ENCODE results near the gene ACADVL.

DNA sequence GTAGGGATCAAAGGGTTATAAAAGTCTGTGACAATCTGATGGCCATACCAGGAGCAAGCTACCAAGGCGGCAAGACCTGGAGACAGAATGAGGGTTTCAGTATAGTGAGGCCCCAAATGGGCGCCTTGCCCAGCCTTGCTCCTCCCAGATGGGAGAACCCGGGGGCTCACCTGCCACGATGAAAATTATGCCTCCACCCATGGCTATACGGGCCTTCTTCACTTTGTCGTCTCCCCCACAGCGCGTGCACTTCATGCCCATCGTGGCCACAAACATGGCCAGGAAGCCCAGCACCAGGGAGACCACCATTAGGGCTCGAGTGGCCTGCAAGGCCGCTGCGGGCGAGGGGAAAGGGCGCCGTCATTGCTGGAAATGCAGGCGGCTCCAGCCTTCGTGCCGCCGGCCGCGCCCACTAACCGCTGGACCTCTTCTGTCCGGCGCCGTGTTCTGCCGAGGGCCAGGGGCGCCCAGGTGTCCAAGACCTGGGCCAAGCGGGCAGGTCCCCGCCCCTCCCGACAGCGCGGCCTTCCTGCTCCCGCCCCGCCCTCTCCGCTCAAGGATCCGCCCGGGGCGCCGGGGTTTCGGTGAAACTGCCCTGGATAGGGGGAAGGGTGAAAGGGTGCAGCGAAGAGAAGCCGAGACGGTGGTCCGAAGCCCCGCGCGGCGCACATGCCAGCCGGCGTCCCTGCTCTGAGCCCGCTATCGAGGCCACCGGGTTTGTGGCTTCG lies 41.1 kb downstream of the ACADVL start:
- TF ChIP-seq EZH2 (IDR thresholded peaks at IDR 0.05) (no peak), POLR2AphosphoS5 (IDR thresholded peaks at IDR 0.05; ENCODE audit: borderline replicate concordance, low read depth, low read length) (no peak), FOXP2 (optimal IDR thresholded peaks at IDR 0.05; ENCODE audit: control extremely low read depth, extremely low read length, insufficient read depth) (no peak)
